HEK293T (cell line): ENCODE measurements around the gene VWA5B1.
A peak's percentile ranks its signal among the peaks of the same experiment; 100 is the strongest.

Experiments used
- CTCF ChIA-PET: fragments of 350-600 bp; formaldehyde crosslinking; extraction: SDS; loops from one replicate; lab custom pipeline; 2021; ENCODE audit warnings: antibody characterized with exemption, inconsistent platforms; lab: Yijun Ruan, JAX
- POLR2A ChIA-PET: fragments of 350-600 bp; formaldehyde crosslinking; extraction: SDS; loops from one replicate; lab custom pipeline; 2020; ENCODE audit warnings: antibody characterized with exemption, inconsistent platforms; lab: Yijun Ruan, JAX
- DNase-seq: peaks from one replicate; pipeline ENCODE4 v3.0.0; 2012; ENCODE audit warnings: mixed read lengths; ENCODE audit errors: extremely low spot score
- ARNT ChIP-seq: fragments of 450-650 bp; IDR thresholded peaks from 2 replicates; pipeline ENCODE4 v1.6.1; 2017; ENCODE audit warnings: mild to moderate bottlenecking
- BHLHE40 ChIP-seq: fragments of 450-650 bp; IDR thresholded peaks from 2 replicates; pipeline ENCODE4 v1.6.1; 2016; ENCODE audit warnings: mild to moderate bottlenecking, moderate library complexity, borderline replicate concordance
- CTBP1 ChIP-seq: fragments of 450-650 bp; IDR thresholded peaks from 2 replicates; pipeline ENCODE4 v1.6.1; 2016; ENCODE audit warnings: borderline replicate concordance
- ELF4 ChIP-seq: fragments of 450-650 bp; IDR thresholded peaks from 2 replicates; pipeline ENCODE4 v1.6.1; 2017; ENCODE audit warnings: antibody characterized with exemption
- FOXA1 ChIP-seq: fragments of 450-650 bp; IDR thresholded peaks from 2 replicates; pipeline ENCODE4 v1.6.1; 2016; ENCODE audit warnings: mild to moderate bottlenecking
- FOXK2 ChIP-seq: fragments of 450-650 bp; IDR thresholded peaks from 2 replicates; pipeline ENCODE4 v1.6.1; 2016; ENCODE audit warnings: mild to moderate bottlenecking
- FOXM1 ChIP-seq: fragments of 450-650 bp; IDR thresholded peaks from 2 replicates; pipeline ENCODE4 v1.6.1; 2017; ENCODE audit warnings: mild to moderate bottlenecking, borderline replicate concordance
- HDGF ChIP-seq: fragments of 450-650 bp; IDR thresholded peaks from 2 replicates; pipeline ENCODE4 v1.6.1; 2017; ENCODE audit warnings: antibody characterized with exemption, borderline replicate concordance
- L3MBTL2 ChIP-seq: fragments of 450-650 bp; conservative IDR thresholded peaks from 2 replicates; pipeline ENCODE4 v1.6.1; 2016; ENCODE audit warnings: mild to moderate bottlenecking
- LEF1 ChIP-seq: fragments of 450-650 bp; IDR thresholded peaks from 2 replicates; pipeline ENCODE4 v1.6.1; 2017; ENCODE audit warnings: mild to moderate bottlenecking, borderline replicate concordance
- NFRKB ChIP-seq: fragments of 450-650 bp; IDR thresholded peaks from 2 replicates; pipeline ENCODE4 v1.6.1; 2016; ENCODE audit warnings: mild to moderate bottlenecking, moderate library complexity
- PKNOX1 ChIP-seq: fragments of 450-650 bp; IDR thresholded peaks from 2 replicates; pipeline ENCODE4 v1.6.1; 2016
- SP1 ChIP-seq: fragments of 450-650 bp; IDR thresholded peaks from 2 replicates; pipeline ENCODE4 v1.6.1; 2017
- SUZ12 ChIP-seq: fragments of 450-650 bp; IDR thresholded peaks from 2 replicates; pipeline ENCODE4 v1.6.1; 2016; ENCODE audit warnings: mild to moderate bottlenecking
- TARDBP ChIP-seq: fragments of 450-650 bp; IDR thresholded peaks from 2 replicates; pipeline ENCODE4 v1.6.1; 2016
- ZNF384 ChIP-seq: fragments of 450-650 bp; IDR thresholded peaks from 2 replicates; pipeline ENCODE4 v1.6.1; 2016

Gene VWA5B1

GRCh38 chr1:20339811-20340457, 49.3 kb downstream of the VWA5B1 start:
- ChIA-PET POLR2A (no interaction called here), CTCF (no interaction called here)
- no peak for DNase-seq
- TF ChIP-seq SUZ12 (no peak), CTBP1 (no peak)

- CTCF ChIA-PET = no interaction called here
- TF ChIP-seq FOXM1 = no peak
- no peak for TF ChIP-seq BHLHE40
- no peak for TF ChIP-seq FOXA1
- TF ChIP-seq SUZ12 = no peak
- TF ChIP-seq ZNF384 = no peak
- TF ChIP-seq L3MBTL2 = no peak
- no peak for TF ChIP-seq ARNT
- no peak for TF ChIP-seq SP1
- TF ChIP-seq HDGF = no peak
- no peak for TF ChIP-seq LEF1
- TF ChIP-seq CTBP1 = no peak
- TF ChIP-seq FOXK2 = no peak
- TF ChIP-seq TARDBP = no peak
- no peak for TF ChIP-seq NFRKB
- no peak for TF ChIP-seq ELF4
- no peak for TF ChIP-seq PKNOX1
- POLR2A ChIA-PET = no interaction called here
- no peak for DNase-seq
Observed at GRCh38 chr1:20342294-20343148, 51.8 kb downstream of the VWA5B1 start.

- TF ChIP-seq HDGF (no peak), CTBP1 (no peak), ARNT (no peak), PKNOX1 (no peak), TARDBP (no peak), ELF4 (no peak)
- peak; percentile 41 for DNase-seq
- CTCF ChIA-PET = no interaction called here
- POLR2A ChIA-PET = no interaction called here
Observed at GRCh38 chr1:20343149-20343937, 52.7 kb downstream of the VWA5B1 start.

GRCh38 chr1:20343938-20344302, 53.2 kb downstream of the VWA5B1 start:
- ChIA-PET CTCF (interaction anchor here (1.6 kb wide), 1 partner anchor 18 kb away, joined by 4 read pairs; no protein-coding TSS in a partner anchor), POLR2A (no interaction called here)
- no peak for DNase-seq
- no peak for TF ChIP-seq LEF1
- no peak for TF ChIP-seq ELF4
- no peak for TF ChIP-seq HDGF
- no peak for TF ChIP-seq FOXK2
- TF ChIP-seq ARNT = no peak
- no peak for TF ChIP-seq PKNOX1
- no peak for TF ChIP-seq NFRKB
- TF ChIP-seq ZNF384 = no peak
- TF ChIP-seq SUZ12 = no peak
- no peak for TF ChIP-seq TARDBP

- no peak for DNase-seq
- TF ChIP-seq BHLHE40 (no peak), TARDBP (no peak), ARNT (no peak)
- POLR2A ChIA-PET = no interaction called here
- CTCF ChIA-PET = interaction anchor here (1.6 kb wide), 1 partner anchor 17 kb away, joined by 4 read pairs; no protein-coding TSS in a partner anchor
Observed at GRCh38 chr1:20344738-20345137, 54.1 kb downstream of the VWA5B1 start.

GRCh38 chr1:20345419-20345818, 54.7 kb downstream of the VWA5B1 start:
- DNase-seq = no peak
- TF ChIP-seq HDGF (no peak), BHLHE40 (no peak), FOXK2 (no peak), FOXA1 (no peak), ZNF384 (no peak), LEF1 (no peak), FOXM1 (no peak), ELF4 (no peak), SUZ12 (no peak), NFRKB (no peak), TARDBP (no peak), CTBP1 (no peak), SP1 (no peak), L3MBTL2 (no peak), ARNT (no peak), PKNOX1 (no peak)
- POLR2A ChIA-PET = no interaction called here
- CTCF ChIA-PET = interaction anchor here (1.6 kb wide), 1 partner anchor 17 kb away, joined by 4 read pairs; no protein-coding TSS in a partner anchor
